OCI-LY3 (cell line): ENCODE data around the gene PYGO1.
A peak's percentile ranks its signal among the peaks of the same experiment; 100 is the strongest.

Source experiments
- H2AFZ ChIP-seq: fragments of 200-600, 300-600 bp; shearing (Covaris generic); 2 replicates; pipeline ENCODE4 v1.6.0; 2014; ENCODE audit warnings: antibody characterized with exemption, low read depth, low read length
- H3K27ac ChIP-seq: fragments of 200-600, 300-600 bp; sonication (generic); 2 replicates; pipeline ENCODE4 v1.5.1; 2014; ENCODE audit warnings: mild to moderate bottlenecking, low read length, moderate library complexity, mixed read lengths
- H3K27me3 ChIP-seq: fragments of 200-600, 300-600 bp; sonication (generic); 2 replicates; pipeline ENCODE4 v1.6.1; 2014; ENCODE audit warnings: low read depth, low read length, mixed read lengths
- H3K36me3 ChIP-seq: fragments of 200-600, 300-600 bp; sonication (generic); replicated peaks from 2 replicates; pipeline ENCODE3; 2014; ENCODE audit warnings: low read depth, low read length, mixed read lengths
- H3K4me1 ChIP-seq: fragments of 300-600, 200-600 bp; sonication (generic); 2 replicates; pipeline ENCODE4 v1.6.1; 2014; ENCODE audit warnings: low read length, mixed read lengths
- H3K4me2 ChIP-seq: fragments of 200-600, 300-600 bp; sonication (generic); 2 replicates; pipeline ENCODE4 v1.6.1; 2014; ENCODE audit warnings: low read length, mixed read lengths
- H3K4me3 ChIP-seq: fragments of 300-600, 200-600 bp; sonication (generic); 2 replicates; pipeline ENCODE4 v1.5.1; 2014; ENCODE audit warnings: antibody characterized with exemption, mild to moderate bottlenecking, low read length, moderate library complexity
- H3K79me2 ChIP-seq: fragments of 300-600, 200-600 bp; shearing (Covaris generic); 2 replicates; pipeline ENCODE4 v1.6.1; 2014; ENCODE audit warnings: mild to moderate bottlenecking, low read length, mixed read lengths
- H3K9ac ChIP-seq: fragments of 300-600, 200-600 bp; shearing (Covaris generic); 2 replicates; pipeline ENCODE4 v1.6.0; 2014; ENCODE audit warnings: mild to moderate bottlenecking, low read length, moderate library complexity
- H3K9me3 ChIP-seq: fragments of 200-600, 300-600 bp; shearing (Covaris generic); 2 replicates; pipeline ENCODE4 v1.6.1; 2014; ENCODE audit warnings: low read length, mixed read lengths; ENCODE audit not compliant: insufficient read depth
- H4K20me1 ChIP-seq: fragments of 200-600, 300-600 bp; sonication (generic); 2 replicates; pipeline ENCODE4 v1.6.1; 2016; ENCODE audit warnings: low read length, mixed read lengths; ENCODE audit not compliant: insufficient read depth
- CTCF ChIP-seq: fragments of 200-600, 300-600 bp; sonication (generic); IDR thresholded peaks from 2 replicates; pipeline ENCODE4 v1.5.1; 2014; ENCODE audit warnings: antibody characterized with exemption, low read length, low read depth
- EZH2phosphoT487 ChIP-seq: fragments of 200-600 bp; shearing (Covaris generic); IDR thresholded peaks from 2 replicates; pipeline ENCODE4 v1.6.1; 2018; ENCODE audit warnings: antibody characterized with exemption, mixed run types, low read depth

PYGO1 gene

GRCh38 chr15:55588070-55588814 lies at the start of gene PYGO1:
Gene PYGO1, minus strand, starts transcription at chr15:55588345. Its CDS starts 462 bp downstream, at chr15:55587883.
- no peak within 1 kb of the TSS for H3K27ac ChIP-seq

GRCh38 chr15:55637086-55637485 lies 48.9 kb upstream of the PYGO1 start:
- Histone ChIP-seq H3K27ac (no peak overlapping the region), H3K4me3 (no peak overlapping the region), H3K4me2 (no peak overlapping the region), H3K36me3 (no peaks in the 10 kb centered on the region), H3K4me1 (peaks cover 15% of the 10 kb centered on the region), H3K9ac (no peak overlapping the region), H2AFZ (no peak overlapping the region), H3K79me2 (no peaks in the 10 kb centered on the region), H4K20me1 (no peaks in the 10 kb centered on the region), H3K9me3 (no peaks in the 10 kb centered on the region), H3K27me3 (no peaks in the 10 kb centered on the region)
- no peak for TF ChIP-seq EZH2phosphoT487
- TF ChIP-seq CTCF = no peak

More at GRCh38 chr15:55588070-55588814, at the start of gene PYGO1:
- H3K4me1 ChIP-seq = peaks cover 23% of the 10 kb centered on the region
- peak within 1 kb of the TSS; percentile 72 for H2AFZ ChIP-seq
- peak within 1 kb of the TSS; percentile 70 for H3K9ac ChIP-seq
- no peaks in the 10 kb centered on the region for H4K20me1 ChIP-seq
- TF ChIP-seq EZH2phosphoT487 (no peak), CTCF (no peak)
- H3K4me3 ChIP-seq = peak within 1 kb of the TSS; percentile 79
- H3K27me3 ChIP-seq = no peaks in the 10 kb centered on the region
- no peaks in the 10 kb centered on the region for H3K9me3 ChIP-seq
- peaks cover 4% of the 10 kb centered on the region; the same call in 1 of the 2 replicates for H3K79me2 ChIP-seq
- peak within 1 kb of the TSS; percentile 87 for H3K4me2 ChIP-seq
- H3K36me3 ChIP-seq = peaks cover 3% of the 10 kb centered on the region

- no peaks in the 10 kb centered on the region for H3K9me3 ChIP-seq
- TF ChIP-seq CTCF (no peak), EZH2phosphoT487 (no peak)
- H4K20me1 ChIP-seq = no peaks in the 10 kb centered on the region
- H3K9ac ChIP-seq = no peak overlapping the region
- no peak overlapping the region for H3K4me2 ChIP-seq
- H3K36me3 ChIP-seq = no peaks in the 10 kb centered on the region
- no peak overlapping the region for H3K4me3 ChIP-seq
- H3K79me2 ChIP-seq = no peaks in the 10 kb centered on the region
- no peaks in the 10 kb centered on the region for H3K27me3 ChIP-seq
- no peak overlapping the region for H2AFZ ChIP-seq
- H3K4me1 ChIP-seq = peaks cover under 1% of the 10 kb centered on the region; the same call in 1 of the 2 replicates
- no peak overlapping the region for H3K27ac ChIP-seq
Observed at GRCh38 chr15:55633731-55634130, 45.6 kb upstream of the PYGO1 start.

GRCh38 chr15:55632434-55632833 lies 44.3 kb upstream of the PYGO1 start:
- Histone ChIP-seq H3K9me3 (no peaks in the 10 kb centered on the region), H3K4me1 (peaks cover 13% of the 10 kb centered on the region), H4K20me1 (no peaks in the 10 kb centered on the region), H3K79me2 (no peaks in the 10 kb centered on the region), H3K4me2 (no peak overlapping the region), H3K36me3 (no peaks in the 10 kb centered on the region), H3K9ac (no peak overlapping the region), H3K27ac (no peak overlapping the region), H3K4me3 (no peak overlapping the region), H2AFZ (no peak overlapping the region), H3K27me3 (no peaks in the 10 kb centered on the region)
- TF ChIP-seq CTCF (no peak), EZH2phosphoT487 (no peak)
